Neural progenitor cell (in vitro differentiated cells): ENCODE measurements around the gene HS3ST3A1. TPM values are rescaled to one million over a fixed set of nuclear protein-coding genes. Genes with fewer than 3 reads are reported as not detected.

Experiments used
- DNase-seq: peaks from one replicate; pipeline ENCODE4 v3.0.0-alpha.2; 2016; ENCODE audit warnings: low spot score
- H2AFZ ChIP-seq: fragments of 200-600 bp; sonication (generic); replicated peaks from 2 replicates; pipeline ENCODE4 v1.6.1; 2016; ENCODE audit warnings: antibody characterized with exemption
- H3F3A ChIP-seq: fragments of 200-600 bp; sonication (generic); 2 replicates; pipeline ENCODE4 v1.6.1; 2016; ENCODE audit warnings: antibody characterized with exemption, low read depth
- H3K27ac ChIP-seq: fragments of 200-600 bp; sonication (generic); 2 replicates; pipeline ENCODE4 v1.5.1; 2016; ENCODE audit warnings: mild to moderate bottlenecking
- H3K27me3 ChIP-seq: fragments of 200-600 bp; sonication (generic); 2 replicates; pipeline ENCODE4 v1.6.1; 2016; ENCODE audit warnings: mild to moderate bottlenecking, moderate library complexity
- H3K36me3 ChIP-seq: fragments of 200-600 bp; sonication (generic); 2 replicates; pipeline ENCODE4 v1.5.1; 2016
- H3K4me1 ChIP-seq: fragments of 200-600 bp; sonication (generic); 2 replicates; pipeline ENCODE4 v1.6.1; 2016; ENCODE audit warnings: mixed run types
- H3K4me2 ChIP-seq: fragments of 200-600 bp; sonication (generic); 2 replicates; pipeline ENCODE4 v1.6.1; 2016
- H3K4me3 ChIP-seq: fragments of 200-600 bp; sonication (generic); 2 replicates; pipeline ENCODE4 v1.5.1; 2016
- H3K79me2 ChIP-seq: fragments of 200-600 bp; sonication (generic); 2 replicates; pipeline ENCODE4 v1.6.1; 2016; ENCODE audit warnings: low read depth
- H3K9ac ChIP-seq: fragments of 200-600 bp; sonication (generic); 2 replicates; pipeline ENCODE4 v1.6.1; 2016
- H3K9me3 ChIP-seq: fragments of 200-600 bp; sonication (generic); 2 replicates; pipeline ENCODE4 v1.5.1; 2016; ENCODE audit warnings: low read depth
- H4K20me1 ChIP-seq: fragments of 200-600 bp; sonication (generic); 2 replicates; pipeline ENCODE4 v1.6.1; 2016; ENCODE audit warnings: low read depth
- H3K27ac Mint-ChIP-seq: 3 replicates; pipeline ENCODE4 v1.8.0; 2021; ENCODE audit warnings: mixed read lengths
- H3K27me3 Mint-ChIP-seq: 2 replicates; pipeline ENCODE4 v1.8.0; 2022; ENCODE audit warnings: low read depth, mild to moderate bottlenecking, inconsistent platforms, moderate library complexity, mixed read lengths; ENCODE audit not compliant: insufficient read depth
- H3K36me3 Mint-ChIP-seq: 3 replicates; pipeline ENCODE4 v1.8.0; 2021; ENCODE audit warnings: mixed read lengths
- H3K4me1 Mint-ChIP-seq: 3 replicates; pipeline ENCODE4 v1.8.0; 2021; ENCODE audit warnings: mixed read lengths
- H3K4me3 Mint-ChIP-seq: 3 replicates; pipeline ENCODE4 v1.8.0; 2021; ENCODE audit warnings: mild to moderate bottlenecking, moderate library complexity, mixed read lengths
- H3K9me3 Mint-ChIP-seq: 3 replicates; pipeline ENCODE4 v1.8.0; 2020; ENCODE audit warnings: mixed read lengths
- EZH2 ChIP-seq: fragments of 200-600 bp; sonication (generic); IDR thresholded peaks from 2 replicates; pipeline ENCODE4 v1.6.1; 2017; ENCODE audit warnings: antibody characterized with exemption, mild to moderate bottlenecking, moderate library complexity
- EZH2phosphoT487 ChIP-seq: fragments of 200-600 bp; sonication (generic); IDR thresholded peaks from 2 replicates; pipeline ENCODE4 v1.6.1; 2017; ENCODE audit warnings: antibody characterized with exemption
- total RNA-seq: library from RNA; depleted of rRNA; stranded (reverse); fragments of >200 nt; gene quantifications from 2 replicates; pipeline ENCODE4 v1.2.3, GENCODE V29; 2015; ENCODE audit warnings: low replicate concordance
- TF ChIP-seq, protein P1 (sequence below): fragments of 200-600 bp; sonication (generic); IDR thresholded peaks from 2 replicates; pipeline ENCODE4 v1.5.1; 2017; ENCODE audit warnings: antibody characterized with exemption, mild to moderate bottlenecking

The HS3ST3A1 gene
- total RNA-seq, 1 donor from 2014 or later = 3.0 TPM

DNA sequence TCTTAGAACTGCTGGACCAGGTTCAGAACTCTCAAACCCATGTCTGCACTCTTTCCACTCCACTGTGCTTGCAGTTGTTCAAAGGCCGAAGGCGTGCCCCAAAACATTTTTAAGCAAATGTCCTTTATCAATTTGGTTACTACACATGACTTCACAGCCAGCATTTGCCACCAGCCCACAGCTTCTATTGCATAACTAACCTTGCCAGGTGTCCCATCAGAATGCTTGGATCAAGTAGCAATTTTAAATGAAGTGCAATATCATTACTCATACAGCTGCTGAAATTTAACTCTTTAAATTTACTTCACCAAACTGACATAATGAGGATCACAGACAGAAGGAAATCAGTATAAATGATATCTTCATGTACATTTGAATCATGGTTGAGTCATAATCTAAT, 29.8 kb upstream of the HS3ST3A1 start:
- H3K4me1 ChIP-seq = peaks cover 8% of the 10 kb centered on the region
- no peak overlapping the region for H2AFZ ChIP-seq
- H3K4me3 ChIP-seq = no peak overlapping the region
- H3K27ac ChIP-seq = no peak overlapping the region
- no peak for DNase-seq
- no peaks in the 10 kb centered on the region for H3K79me2 ChIP-seq
- no peaks in the 10 kb centered on the region for H3K9me3 ChIP-seq
- TF ChIP-seq EZH2 (no peak), EZH2phosphoT487 (no peak)
- TF ChIP-seq, protein P1, sequence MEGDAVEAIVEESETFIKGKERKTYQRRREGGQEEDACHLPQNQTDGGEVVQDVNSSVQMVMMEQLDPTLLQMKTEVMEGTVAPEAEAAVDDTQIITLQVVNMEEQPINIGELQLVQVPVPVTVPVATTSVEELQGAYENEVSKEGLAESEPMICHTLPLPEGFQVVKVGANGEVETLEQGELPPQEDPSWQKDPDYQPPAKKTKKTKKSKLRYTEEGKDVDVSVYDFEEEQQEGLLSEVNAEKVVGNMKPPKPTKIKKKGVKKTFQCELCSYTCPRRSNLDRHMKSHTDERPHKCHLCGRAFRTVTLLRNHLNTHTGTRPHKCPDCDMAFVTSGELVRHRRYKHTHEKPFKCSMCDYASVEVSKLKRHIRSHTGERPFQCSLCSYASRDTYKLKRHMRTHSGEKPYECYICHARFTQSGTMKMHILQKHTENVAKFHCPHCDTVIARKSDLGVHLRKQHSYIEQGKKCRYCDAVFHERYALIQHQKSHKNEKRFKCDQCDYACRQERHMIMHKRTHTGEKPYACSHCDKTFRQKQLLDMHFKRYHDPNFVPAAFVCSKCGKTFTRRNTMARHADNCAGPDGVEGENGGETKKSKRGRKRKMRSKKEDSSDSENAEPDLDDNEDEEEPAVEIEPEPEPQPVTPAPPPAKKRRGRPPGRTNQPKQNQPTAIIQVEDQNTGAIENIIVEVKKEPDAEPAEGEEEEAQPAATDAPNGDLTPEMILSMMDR = no peak
- Mint-ChIP-seq H3K9me3 (no peaks in the 10 kb centered on the region), H3K27me3 (peaks cover 2% of the 10 kb centered on the region), H3K4me1 (no peaks in the 10 kb centered on the region), H3K36me3 (no peaks in the 10 kb centered on the region), H3K4me3 (no peak overlapping the region), H3K27ac (no peak overlapping the region)
- no peaks in the 10 kb centered on the region for H3K36me3 ChIP-seq
- H4K20me1 ChIP-seq = no peaks in the 10 kb centered on the region
- H3F3A ChIP-seq = no peaks in the 10 kb centered on the region
- no peaks in the 10 kb centered on the region for H3K27me3 ChIP-seq
- no peak overlapping the region for H3K9ac ChIP-seq
- no peak overlapping the region for H3K4me2 ChIP-seq

DNA sequence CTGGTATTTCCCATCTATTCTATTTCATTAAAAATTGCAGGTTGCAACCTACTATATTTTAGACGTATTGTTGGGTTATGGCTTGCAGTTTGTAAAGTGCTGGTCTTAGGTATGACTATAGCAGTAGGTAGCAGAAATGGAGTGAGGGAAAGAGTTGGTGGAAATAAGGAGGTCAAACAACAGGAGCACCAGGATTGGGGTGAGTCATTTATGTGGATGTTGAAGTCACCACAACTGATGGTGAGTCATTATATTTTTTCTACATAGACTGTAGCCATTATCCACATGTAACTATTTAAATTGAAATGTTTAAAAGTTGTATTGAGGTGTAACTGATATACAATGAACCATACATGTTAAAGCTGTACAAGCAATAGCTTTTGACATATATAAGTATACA, 25.0 kb upstream of the HS3ST3A1 start:
- Mint-ChIP-seq H3K4me3 (no peak overlapping the region), H3K27me3 (peaks cover 2% of the 10 kb centered on the region), H3K4me1 (no peaks in the 10 kb centered on the region), H3K36me3 (no peaks in the 10 kb centered on the region), H3K9me3 (no peaks in the 10 kb centered on the region), H3K27ac (no peak overlapping the region)
- Histone ChIP-seq H2AFZ (no peak overlapping the region), H3K27me3 (no peaks in the 10 kb centered on the region), H3K79me2 (no peaks in the 10 kb centered on the region), H4K20me1 (no peaks in the 10 kb centered on the region), H3K9me3 (no peaks in the 10 kb centered on the region), H3K4me3 (no peak overlapping the region), H3K36me3 (no peaks in the 10 kb centered on the region), H3K27ac (no peak overlapping the region), H3K4me1 (no peaks in the 10 kb centered on the region), H3K9ac (no peak overlapping the region), H3K4me2 (no peak overlapping the region), H3F3A (no peaks in the 10 kb centered on the region)
- TF ChIP-seq EZH2phosphoT487 (no peak), EZH2 (no peak)
- TF ChIP-seq, protein P1 = no peak
- no peak for DNase-seq

DNA sequence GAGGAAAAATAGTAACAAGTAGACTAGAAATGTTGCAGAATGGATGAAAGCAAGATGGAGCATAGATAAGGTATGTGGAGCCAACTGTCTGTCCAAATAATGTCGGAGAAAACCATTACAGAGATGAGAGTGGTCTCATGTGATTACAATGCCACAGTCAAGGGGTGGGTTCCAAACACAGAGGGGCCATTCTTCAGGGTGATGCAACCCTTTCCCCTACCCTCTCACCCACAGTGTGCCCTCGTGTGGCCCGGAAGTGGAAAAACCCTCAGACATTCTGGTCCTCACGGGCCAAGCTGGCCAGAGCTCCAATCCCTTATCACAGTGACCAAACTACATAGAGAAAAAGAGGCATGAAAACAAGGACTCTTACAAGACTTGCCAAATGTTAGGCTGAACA, 17.7 kb upstream of the HS3ST3A1 start:
- no peaks in the 10 kb centered on the region for H3K4me1 ChIP-seq
- no peaks in the 10 kb centered on the region for H4K20me1 ChIP-seq
- no peak overlapping the region for H3K27ac ChIP-seq
- Mint-ChIP-seq H3K4me3 (no peak overlapping the region), H3K36me3 (no peaks in the 10 kb centered on the region), H3K27ac (no peak overlapping the region), H3K9me3 (peaks cover 6% of the 10 kb centered on the region), H3K4me1 (no peaks in the 10 kb centered on the region), H3K27me3 (no peaks in the 10 kb centered on the region)
- no peaks in the 10 kb centered on the region for H3K27me3 ChIP-seq
- H3K4me3 ChIP-seq = no peak overlapping the region
- H2AFZ ChIP-seq = no peak overlapping the region
- H3K9me3 ChIP-seq = no peaks in the 10 kb centered on the region
- TF ChIP-seq, protein P1 = peak; percentile 27
- no peak for TF ChIP-seq EZH2phosphoT487
- no peak overlapping the region for H3K9ac ChIP-seq
- no peaks in the 10 kb centered on the region for H3K36me3 ChIP-seq
- no peak overlapping the region for H3K4me2 ChIP-seq
- H3K79me2 ChIP-seq = no peaks in the 10 kb centered on the region
- DNase-seq = no peak
- H3F3A ChIP-seq = no peaks in the 10 kb centered on the region
